HG02943 (cell line): ENCODE measurements around the gene KLHL26.

ENCODE experiments used
- ATAC-seq: cut with Tn5 transposase; IDR thresholded peaks from one replicate; pipeline ENCODE4 v1.9.1; 2021; ENCODE audit warnings: mild to moderate bottlenecking, low read depth, moderate library complexity; ENCODE audit not compliant: unreplicated experiment

Gene KLHL26

DNA sequence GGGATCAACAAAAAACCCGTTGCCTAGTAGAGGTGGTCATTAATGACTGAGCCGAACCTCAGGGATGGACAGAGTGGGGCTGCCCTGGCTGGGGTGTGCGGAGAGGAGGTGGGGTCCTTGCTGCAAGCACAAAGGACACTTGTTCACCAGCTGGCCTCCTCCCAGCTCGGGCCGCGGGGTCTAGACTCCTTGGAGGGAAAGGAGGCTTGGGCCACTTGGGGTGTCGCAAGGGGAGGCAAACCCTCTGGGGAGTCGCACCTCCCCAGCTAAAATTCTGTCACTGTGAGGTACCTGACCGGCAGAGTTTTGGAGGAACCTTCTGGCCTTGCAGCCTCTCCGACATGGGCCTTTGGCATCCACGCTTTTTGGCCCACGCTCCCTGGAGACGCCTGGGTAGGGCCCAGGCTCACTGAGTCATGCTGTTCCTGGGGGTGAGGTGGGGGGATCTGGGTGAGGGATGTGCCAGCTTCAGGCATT is 8.2 kb downstream of the KLHL26 start:
- ATAC-seq, result no peak

DNA sequence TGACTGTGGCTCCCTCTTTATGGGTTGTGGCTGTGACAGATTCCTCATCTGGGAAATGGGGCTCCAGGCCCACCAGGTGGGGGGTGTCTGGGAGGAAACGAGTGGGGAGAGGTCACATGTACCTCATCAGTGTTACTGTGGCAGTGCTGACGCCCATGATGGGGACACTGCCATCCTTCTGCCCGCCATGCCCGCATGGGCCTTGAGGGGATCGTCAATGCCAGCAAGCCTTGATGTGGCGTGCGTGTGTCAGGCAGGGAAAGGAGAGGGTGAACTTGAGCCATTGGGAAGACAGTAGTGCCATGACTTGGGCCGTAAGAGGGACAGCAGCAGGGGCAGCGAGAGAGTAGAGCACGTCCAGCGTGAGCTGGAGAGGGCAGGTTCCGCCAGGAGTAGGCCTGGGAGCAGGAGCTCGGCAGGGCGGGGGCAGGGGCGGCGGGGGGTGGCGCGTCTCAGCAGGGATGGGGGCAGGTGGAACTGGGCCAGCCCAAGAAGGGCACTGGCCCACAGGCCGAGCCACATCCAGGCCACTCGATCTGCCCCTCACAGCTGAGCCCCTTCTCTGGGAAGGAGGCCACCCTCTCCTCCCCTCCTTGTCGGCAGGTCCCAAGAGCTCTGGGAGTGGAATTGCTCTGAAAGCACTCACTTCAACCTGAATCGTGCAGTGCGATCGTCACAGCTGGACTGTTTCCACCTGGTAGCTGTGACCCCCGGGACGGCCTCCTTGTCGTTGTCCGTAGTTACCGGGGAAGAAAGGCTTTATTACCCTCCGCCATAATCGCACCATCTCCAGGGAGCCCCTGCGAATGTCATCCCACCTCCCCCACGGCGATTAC is 9.9 kb downstream of the KLHL26 start:
- no peak for ATAC-seq

DNA sequence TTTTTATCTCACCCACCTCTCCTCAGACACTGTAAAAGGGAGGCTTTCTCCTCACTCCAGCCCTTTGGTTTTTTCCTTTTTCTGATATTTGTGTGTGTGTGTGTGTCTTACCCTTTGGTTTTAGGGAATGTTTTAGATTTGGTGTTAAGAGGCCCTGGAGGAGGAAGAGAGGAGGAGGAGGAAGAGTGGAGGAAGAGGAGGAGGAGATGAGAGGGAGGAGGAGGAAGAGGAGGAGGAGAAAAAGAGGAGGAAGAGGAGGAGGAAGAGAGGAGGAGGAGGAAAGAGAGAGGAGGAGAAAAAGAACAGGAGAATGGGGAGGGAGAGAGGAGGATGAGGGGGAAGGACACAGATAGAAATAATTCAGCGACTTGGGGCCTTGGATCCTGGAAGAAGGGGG is 10.5 kb downstream of the KLHL26 start:
- ATAC-seq, result no peak

DNA sequence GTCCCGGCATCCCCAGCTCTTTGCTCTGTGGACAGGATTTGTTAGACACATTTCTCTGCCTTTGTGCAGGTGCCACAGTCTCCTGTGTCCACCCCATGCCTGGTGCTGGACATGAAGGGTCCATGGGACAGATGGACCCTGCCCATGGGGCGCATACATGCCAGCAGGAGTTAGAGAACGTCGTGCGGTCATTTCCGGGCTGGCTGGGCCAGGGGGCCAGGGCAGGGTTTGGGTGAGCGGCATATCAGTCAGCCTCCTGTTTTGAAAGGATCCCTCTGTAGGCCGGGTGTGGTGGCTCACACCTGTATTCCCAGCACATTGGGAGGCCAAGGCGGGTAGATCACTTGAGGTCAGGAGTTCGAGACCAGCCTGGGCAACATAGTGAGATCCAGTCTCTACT is 11.0 kb downstream of the KLHL26 start:
- no peak for ATAC-seq

DNA sequence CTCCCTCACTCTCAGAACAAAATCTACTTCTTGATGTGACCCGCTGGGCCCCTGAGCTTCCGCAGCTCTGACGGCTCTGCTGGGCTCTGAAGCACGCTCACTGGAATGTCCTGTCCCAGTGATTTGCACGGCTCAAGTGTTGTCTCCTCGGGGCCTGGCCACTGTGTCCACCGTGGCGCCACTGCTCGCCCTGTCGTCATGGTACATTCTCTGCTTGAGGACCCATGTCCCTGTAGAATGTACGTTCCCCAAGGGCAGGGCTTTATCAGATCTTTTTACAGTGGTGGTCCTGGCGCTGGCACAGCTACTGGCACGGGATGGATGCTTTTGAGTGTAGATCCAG is 12.1 kb downstream of the KLHL26 start:
- ATAC-seq, result no peak

DNA sequence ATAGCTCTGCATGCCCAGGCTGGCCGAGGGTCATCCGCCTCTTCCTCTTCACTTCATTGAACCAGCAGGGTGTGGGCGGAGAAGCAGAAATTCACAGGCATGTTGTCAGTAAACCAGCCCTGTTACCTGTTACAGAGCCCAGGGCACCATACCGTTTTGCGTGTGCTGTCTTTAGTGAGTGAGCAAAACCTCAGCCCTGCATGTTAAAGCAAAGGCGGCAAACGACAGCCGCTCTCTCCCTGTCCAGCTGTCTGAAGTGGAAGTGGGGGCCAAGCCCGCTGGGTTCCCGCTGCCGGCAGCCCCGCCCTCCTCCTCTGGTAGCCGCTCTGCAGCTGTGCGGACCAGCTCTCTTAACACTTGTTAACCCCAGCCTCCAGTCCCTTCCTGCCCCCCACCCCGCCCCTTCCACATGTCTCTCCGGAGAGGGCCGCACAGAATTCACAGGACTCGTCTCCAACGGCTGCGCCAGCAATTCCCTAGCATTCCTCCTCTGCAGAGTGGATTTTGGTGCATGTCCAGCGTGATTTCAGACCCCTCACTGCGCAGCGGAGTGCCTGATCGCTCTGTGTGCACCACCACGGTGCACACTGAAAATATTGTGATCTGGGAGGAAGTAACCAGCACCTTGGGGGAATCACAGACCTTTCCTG is 12.7 kb downstream of the KLHL26 start:
- no peak for ATAC-seq

DNA sequence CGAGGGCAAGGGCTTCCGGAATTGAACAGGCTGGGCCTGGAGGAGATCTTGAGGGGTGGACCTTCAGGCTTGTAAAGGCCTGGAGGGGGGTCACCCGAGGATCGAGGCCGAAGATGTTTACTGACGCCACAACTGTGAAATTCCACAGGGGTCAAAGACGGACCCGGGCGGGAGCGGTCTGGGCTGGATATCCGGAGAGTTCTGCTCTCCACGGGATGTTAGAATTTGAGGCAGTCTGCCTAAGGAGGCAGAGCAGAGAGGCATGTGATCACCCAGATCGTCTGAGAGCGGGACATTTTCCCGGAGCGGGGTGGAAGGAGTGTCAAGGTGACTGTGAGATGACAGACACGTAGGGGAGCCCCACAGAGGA is 13.2 kb downstream of the KLHL26 start:
- ATAC-seq, result no peak

DNA sequence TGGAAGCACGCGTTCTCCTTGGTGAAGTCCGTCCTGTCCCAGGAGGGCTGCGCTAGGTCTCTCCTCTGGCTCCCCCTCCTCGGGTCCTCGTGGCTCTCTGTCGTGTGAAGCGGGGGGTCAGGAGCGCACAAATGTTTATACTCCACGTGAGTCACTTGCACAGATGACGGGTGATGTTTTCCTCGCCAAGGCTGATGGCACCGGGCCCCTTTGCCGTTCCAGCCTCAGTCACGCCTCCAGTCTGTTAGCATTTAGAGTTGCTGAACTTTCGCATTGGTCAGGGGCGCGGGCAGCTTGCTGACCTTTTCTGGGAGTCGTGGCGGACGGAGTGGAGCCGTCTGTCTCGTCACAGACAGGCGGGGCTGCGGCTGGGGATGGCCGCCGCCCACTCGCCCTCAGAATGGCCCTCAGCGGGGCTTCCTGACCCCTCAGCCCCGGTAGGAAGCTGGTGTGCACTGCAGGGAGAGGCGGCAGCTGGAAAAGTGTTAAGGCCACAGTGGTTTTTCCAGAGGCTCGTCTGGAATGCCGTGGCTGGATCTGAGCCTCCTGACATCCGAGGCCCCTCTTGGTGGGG is 13.7 kb downstream of the KLHL26 start:
- ATAC-seq, result no peak

DNA sequence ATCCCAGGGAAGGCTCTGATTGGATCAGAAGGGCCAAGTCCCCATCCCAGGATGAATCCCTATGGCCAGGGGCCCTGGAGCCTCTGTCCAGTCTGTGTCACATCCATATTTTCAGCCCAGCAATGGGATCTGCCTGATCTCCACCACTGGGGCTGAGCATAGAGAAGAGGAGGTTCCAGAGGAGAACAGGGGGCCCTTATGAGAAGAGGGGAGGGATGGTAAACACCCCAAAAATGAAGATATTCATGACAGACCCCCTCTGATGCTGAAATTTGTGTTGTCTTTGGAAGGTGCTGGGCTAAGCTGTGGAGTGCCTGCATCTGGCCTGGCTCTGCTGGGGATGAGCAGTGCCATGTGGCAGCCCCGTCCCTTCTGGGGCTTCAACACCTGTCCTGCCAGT is 14.5 kb downstream of the KLHL26 start:
- no peak for ATAC-seq

DNA sequence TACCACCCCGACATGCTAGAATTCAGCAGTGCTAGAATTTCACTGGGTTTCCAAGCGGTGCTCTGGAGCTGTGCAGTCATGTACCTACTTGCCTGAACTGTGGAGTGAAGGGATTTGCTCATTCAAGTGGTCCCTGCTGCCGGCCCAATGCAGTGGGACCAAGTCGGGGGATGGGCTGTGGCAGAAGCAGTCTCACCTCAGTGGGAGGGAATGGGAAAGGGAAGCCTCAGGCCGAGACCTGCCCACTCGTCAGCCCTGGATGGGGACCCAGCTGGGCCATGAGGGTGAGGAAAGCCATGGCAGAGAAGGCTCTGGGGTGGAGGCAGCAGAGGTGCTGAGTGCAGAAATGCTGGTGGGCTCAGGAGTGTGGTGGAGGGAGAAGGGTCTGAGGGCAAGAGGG is 14.9 kb downstream of the KLHL26 start:
- ATAC-seq, result no peak

DNA sequence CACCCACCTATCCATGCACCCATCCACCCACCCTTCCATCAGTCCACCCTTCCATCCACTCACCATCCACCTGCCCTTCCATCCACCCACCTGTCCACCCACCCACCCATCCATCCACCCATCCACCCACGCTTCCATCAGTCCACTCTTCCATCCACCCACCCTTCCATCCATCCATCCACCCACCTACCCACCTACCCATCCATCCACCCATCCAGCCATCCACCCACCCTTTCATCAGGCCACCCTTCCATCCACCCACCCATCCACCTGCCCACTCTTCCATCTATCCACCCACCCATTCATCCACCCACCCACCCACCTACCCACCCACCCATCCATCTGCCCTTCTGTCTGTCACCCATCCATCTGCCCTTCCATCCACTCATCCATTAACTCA is 17.0 kb downstream of the KLHL26 start:
- ATAC-seq, result no peak

DNA sequence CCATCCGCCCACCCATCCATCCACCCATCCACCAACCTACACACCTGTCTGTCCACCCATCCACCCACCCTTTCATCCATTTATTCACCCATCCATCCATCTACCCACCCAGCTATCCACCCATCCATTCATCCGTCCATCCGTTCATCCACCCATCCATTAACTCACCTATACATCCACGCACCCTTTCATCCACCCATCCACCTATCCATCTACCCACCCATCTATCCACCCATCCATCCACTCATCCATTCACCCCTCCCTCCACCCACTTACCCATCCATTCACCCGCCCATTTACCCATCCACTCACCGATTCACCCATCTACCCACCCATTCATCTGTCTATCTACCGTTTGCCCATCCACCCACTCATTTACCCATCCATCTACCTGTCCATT is 17.6 kb downstream of the KLHL26 start:
- no peak for ATAC-seq

DNA sequence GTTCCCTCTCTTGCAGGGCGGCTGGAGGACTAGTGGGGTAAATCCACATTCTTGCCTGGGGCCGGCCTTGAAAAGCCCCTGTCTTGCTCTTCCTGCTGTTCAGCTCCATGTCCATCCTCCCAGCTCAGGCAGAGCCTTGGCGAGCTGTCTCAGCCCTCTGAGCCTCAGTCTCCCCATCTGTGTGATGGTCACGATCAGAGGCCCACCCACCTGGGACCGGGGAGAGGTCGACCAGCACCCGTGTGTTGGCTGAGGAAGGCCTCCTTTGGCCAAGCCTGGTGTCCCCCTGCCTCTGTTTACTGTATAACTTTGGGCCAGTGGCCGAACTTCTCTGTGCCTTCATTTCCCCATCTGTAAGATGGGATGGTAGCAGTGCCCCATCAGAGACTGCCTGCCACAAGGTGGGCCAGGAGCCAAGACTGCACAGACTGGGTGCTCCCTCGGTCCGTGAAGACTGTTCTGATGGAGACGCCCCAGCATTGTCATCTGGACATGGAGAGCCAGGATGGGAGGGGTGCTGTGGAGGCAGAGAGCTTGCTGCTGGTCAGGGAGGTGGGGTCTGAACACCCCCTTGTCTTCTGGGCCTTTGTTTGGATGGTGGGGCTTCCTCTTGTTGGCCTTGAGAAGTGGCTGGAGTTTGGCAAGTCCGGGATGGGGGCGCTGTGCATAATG is 18.5 kb downstream of the KLHL26 start:
- no peak for ATAC-seq

DNA sequence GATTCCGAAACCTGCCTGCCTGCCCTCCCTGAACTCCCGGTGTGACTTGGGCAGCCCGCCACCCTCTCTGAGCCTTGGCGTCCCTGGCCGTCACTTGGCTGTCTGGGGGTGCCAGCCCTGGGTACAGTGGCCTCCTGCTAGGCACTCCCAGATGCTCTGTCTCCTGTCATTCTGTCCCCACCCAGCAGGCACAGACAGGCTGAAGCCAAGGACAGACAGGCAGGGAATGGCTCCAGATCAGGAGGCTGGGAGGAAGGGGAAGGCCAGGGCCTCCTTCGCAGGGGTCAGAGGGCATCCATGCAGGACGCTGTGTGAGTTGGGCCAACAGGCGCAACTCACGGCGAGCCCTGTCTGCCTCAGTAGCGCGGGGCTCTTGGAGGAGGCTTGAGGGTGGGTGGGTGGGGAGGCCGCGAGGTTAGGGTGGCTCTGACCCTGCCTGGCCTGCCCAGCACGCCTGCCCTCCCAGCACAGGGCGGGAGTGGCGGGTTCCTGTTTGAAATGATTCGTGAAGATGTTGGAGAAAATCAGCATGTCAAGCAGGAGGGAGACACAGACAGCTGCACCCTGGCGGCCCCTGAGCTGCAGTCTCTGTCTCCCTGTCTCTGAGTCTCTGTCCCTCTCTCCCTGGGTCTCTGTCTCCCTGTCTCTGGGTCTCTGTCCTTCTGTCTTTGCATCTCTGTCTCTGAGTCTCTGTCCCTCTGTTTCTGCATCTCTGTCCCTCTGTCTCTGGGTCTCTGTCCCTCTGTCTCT is 19.7 kb downstream of the KLHL26 start:
- no peak for ATAC-seq

DNA sequence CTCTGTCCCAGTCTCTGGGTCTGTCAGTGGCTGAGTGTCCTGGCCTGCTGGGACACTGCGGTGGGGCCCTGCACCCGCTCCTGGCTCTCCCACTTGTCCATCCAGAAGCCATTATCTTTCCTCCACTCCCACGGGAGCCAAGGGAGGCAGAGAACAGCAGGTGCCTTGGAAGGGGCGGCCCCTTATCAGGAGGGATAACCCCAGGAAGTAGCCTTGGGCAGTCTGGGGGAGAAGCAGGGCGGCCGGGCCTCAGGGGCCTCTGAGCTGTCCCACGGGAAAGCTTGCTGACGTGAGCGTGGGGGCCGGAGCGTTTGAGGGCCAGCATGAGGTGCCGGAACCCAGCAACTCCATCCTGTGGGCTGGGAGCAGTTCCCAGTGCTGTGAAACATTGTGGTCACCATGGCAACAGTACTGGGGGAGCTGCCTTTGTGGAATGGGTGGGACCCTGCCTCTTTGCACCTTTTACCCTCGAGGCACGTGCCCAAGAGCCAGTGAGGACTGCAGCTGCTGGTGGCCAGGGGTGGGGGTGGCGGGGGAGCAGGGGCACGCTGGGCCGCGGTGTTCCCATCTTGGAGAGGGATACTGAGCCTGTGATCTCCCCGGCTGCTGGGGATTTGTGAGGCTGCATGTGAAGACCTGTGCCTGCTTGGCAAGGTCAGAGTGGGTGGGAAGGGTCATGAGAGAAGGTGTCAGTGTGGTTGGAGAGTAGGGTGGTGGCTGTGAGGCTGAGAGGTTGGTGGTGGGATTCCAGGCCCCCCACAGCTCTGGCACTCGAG is 20.9 kb downstream of the KLHL26 start:
- no peak for ATAC-seq

DNA sequence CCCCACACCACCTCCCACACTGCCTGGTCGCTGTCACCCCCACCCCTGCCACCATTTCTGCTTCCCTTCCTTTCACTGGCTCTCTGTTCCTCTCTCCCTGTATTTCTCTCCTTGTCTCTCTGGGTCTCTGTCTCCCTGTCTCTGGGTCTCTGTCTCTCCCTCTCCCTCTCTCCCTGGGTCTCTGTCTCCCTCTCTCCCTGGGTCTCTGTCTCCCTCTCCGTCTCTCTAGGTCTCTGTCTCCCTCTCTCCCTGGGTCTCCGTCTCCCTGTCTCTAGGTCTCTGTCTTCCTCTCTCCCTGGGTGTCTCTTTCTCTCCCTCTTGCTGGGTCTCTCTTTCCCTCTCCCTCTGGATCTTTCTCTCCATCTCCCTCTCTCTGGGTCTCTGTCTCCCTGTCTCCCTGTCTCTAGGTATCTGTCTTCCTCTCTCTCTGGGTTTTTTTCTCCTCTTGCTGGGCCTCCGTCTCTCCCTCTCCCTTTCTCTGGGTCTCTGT is 21.6 kb downstream of the KLHL26 start:
- no peak for ATAC-seq

DNA sequence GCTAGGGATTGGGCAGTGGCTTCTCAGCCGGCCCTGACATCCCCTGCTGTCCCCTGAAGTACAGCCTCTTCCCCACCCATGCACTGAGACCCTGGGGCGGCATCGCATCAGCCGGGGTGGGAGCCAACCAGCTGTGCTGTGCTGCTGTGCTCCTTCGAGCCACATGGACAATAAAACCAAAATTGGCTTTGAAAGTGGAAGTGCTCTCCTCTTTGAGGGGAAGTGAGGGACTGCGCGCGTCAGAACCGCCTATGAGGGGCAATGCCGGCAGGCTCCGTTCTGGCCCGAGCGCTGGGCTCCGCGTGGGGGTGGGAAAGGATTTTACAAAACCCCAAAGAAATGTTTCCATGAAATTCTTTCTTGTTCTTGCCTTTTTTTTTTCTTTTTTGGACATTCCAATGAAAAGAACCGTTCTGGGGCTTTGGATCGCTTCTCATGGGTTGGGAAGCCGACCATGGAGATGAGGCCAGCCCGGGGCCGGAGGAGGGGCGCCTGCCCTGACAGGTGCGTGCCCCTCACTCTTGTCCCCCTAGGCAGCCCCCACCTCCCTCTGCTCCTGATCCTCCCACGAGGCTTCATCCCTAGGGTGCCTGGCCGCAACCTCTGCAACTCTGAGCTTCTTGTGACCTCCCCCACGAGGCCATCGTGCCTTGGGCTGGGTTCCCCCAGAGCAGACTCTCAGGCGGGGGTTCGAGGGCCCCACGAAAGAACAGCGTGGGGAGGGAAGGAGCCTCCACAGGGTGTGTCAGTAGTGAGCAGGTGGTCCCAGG is 22.6 kb downstream of the KLHL26 start:
- ATAC-seq, result no peak

DNA sequence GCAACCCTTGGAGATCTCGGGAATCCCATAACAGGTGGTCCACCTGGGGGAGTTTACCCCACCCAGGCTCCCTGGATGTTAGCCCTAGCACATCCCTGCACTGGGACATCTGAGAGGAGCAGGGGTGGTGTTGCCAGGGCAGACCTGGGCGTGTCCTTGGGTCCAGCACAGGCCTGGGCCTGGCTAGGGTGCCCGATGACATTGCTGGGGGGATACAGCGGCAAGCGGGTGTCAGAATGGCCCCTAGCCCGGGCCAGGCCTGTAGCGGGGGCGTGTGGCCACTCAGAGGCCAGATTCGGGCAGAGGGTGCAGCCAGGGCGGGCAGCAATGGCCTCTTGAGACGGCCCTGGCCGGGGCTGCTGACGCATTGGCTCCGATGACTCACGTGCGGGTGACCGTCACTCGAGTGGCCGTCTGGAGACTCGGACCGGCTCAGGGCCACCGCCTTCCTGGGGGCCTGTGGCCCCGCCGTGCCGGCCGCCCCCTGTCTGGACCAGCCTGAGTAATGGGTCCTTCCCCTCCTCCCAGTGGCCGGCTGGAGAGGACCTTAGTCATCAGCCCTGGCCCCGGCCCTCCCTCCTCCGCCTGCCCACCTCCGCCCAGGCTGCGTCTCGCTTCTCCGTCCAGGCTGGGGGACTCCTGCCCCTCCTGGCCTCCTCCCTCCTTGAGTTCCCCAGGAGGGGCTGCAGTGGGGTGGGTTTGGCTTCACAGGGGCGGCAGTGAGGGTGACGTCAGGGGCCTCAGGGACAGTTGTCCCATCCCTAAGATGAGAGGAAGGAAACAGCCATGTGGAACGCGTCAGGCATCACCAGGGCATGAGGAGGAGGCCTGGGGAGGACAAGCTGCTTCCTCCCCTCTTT is 23.5 kb downstream of the KLHL26 start:
- ATAC-seq, result no peak
